Vagina (tissue), 2 donors: ENCODE results near the gene FOXA1.

Experiments
- CTCF ChIP-seq, 3 experiments: fragments of 450-650 bp in 2 of 3; fragments of 200-600 bp in 1 of 3; sonication (generic) in 1 of 3; IDR thresholded peaks; one replicate each; pipeline ENCODE4 v1.5.1; 2017 to 2019; ENCODE audit warnings: antibody characterized with exemption in 3 of 3, mild to moderate bottlenecking in 2 of 3, moderate library complexity in 2 of 3
- POLR2A ChIP-seq, 2 donors: fragments of 450-650 bp; IDR thresholded peaks; one replicate each; pipeline ENCODE4 v1.6.1; 2017; ENCODE audit warnings: antibody characterized with exemption in 2 of 2, mild to moderate bottlenecking in 2 of 2, moderate library complexity in 2 of 2
- POLR2AphosphoS5 ChIP-seq, 2 donors: sonication (generic); formaldehyde crosslinking; IDR thresholded peaks; one replicate each; pipeline ENCODE4 v1.9.0; 2017; ENCODE audit warnings: antibody characterized with exemption in 2 of 2, mild to moderate bottlenecking in 2 of 2, low read depth in 1 of 2; ENCODE audit not compliant: insufficient read depth in 1 of 2

- TF ChIP-seq CTCF (IDR thresholded peaks at IDR 0.05) (no peak), POLR2A (IDR thresholded peaks at IDR 0.05) (no peak), POLR2AphosphoS5 (IDR thresholded peaks at IDR 0.05; ENCODE audit: insufficient read depth in 1 of 2, low read depth in 1 of 2) (no peak)
Observed at GRCh38 chr14:37603688-37604251, 8.7 kb upstream of the FOXA1 start.
